OCI-LY3 (cell line): Measurements from ENCODE around the gene HTR2A.
A peak's percentile ranks its signal among the peaks of the same experiment; 100 is the strongest.

ENCODE experiments used
- H2AFZ ChIP-seq: fragments of 200-600, 300-600 bp; shearing (Covaris generic); 2 replicates; pipeline ENCODE4 v1.6.0; 2014; ENCODE audit warnings: antibody characterized with exemption, low read depth, low read length
- H3K27ac ChIP-seq: fragments of 200-600, 300-600 bp; sonication (generic); 2 replicates; pipeline ENCODE4 v1.5.1; 2014; ENCODE audit warnings: mild to moderate bottlenecking, low read length, moderate library complexity, mixed read lengths
- H3K27me3 ChIP-seq: fragments of 200-600, 300-600 bp; sonication (generic); 2 replicates; pipeline ENCODE4 v1.6.1; 2014; ENCODE audit warnings: low read depth, low read length, mixed read lengths
- H3K36me3 ChIP-seq: fragments of 200-600, 300-600 bp; sonication (generic); replicated peaks from 2 replicates; pipeline ENCODE3; 2014; ENCODE audit warnings: low read depth, low read length, mixed read lengths
- H3K4me1 ChIP-seq: fragments of 300-600, 200-600 bp; sonication (generic); 2 replicates; pipeline ENCODE4 v1.6.1; 2014; ENCODE audit warnings: low read length, mixed read lengths
- H3K4me2 ChIP-seq: fragments of 200-600, 300-600 bp; sonication (generic); 2 replicates; pipeline ENCODE4 v1.6.1; 2014; ENCODE audit warnings: low read length, mixed read lengths
- H3K4me3 ChIP-seq: fragments of 300-600, 200-600 bp; sonication (generic); 2 replicates; pipeline ENCODE4 v1.5.1; 2014; ENCODE audit warnings: antibody characterized with exemption, mild to moderate bottlenecking, low read length, moderate library complexity
- H3K79me2 ChIP-seq: fragments of 300-600, 200-600 bp; shearing (Covaris generic); 2 replicates; pipeline ENCODE4 v1.6.1; 2014; ENCODE audit warnings: mild to moderate bottlenecking, low read length, mixed read lengths
- H3K9ac ChIP-seq: fragments of 300-600, 200-600 bp; shearing (Covaris generic); 2 replicates; pipeline ENCODE4 v1.6.0; 2014; ENCODE audit warnings: mild to moderate bottlenecking, low read length, moderate library complexity
- H3K9me3 ChIP-seq: fragments of 200-600, 300-600 bp; shearing (Covaris generic); 2 replicates; pipeline ENCODE4 v1.6.1; 2014; ENCODE audit warnings: low read length, mixed read lengths; ENCODE audit not compliant: insufficient read depth
- H4K20me1 ChIP-seq: fragments of 200-600, 300-600 bp; sonication (generic); 2 replicates; pipeline ENCODE4 v1.6.1; 2016; ENCODE audit warnings: low read length, mixed read lengths; ENCODE audit not compliant: insufficient read depth
- EZH2phosphoT487 ChIP-seq: fragments of 200-600 bp; shearing (Covaris generic); IDR thresholded peaks from 2 replicates; pipeline ENCODE4 v1.6.1; 2018; ENCODE audit warnings: antibody characterized with exemption, mixed run types, low read depth
- TF ChIP-seq, protein P1 (sequence below): fragments of 200-600, 300-600 bp; sonication (generic); IDR thresholded peaks from 2 replicates; pipeline ENCODE4 v1.5.1; 2014; ENCODE audit warnings: antibody characterized with exemption, low read length, low read depth

The HTR2A gene

GRCh38 chr13:46822551-46822950, 74.3 kb downstream of the HTR2A start:
- H3K79me2 ChIP-seq, result no peaks in the 10 kb centered on the region
- H3K4me3 ChIP-seq, result no peak overlapping the region
- H3K27me3 ChIP-seq, result no peaks in the 10 kb centered on the region
- H3K27ac ChIP-seq, result no peak overlapping the region
- no peak overlapping the region for H3K9ac ChIP-seq
- H2AFZ ChIP-seq, result no peak overlapping the region
- H3K36me3 ChIP-seq, result no peaks in the 10 kb centered on the region
- no peaks in the 10 kb centered on the region for H3K4me1 ChIP-seq
- no peaks in the 10 kb centered on the region for H4K20me1 ChIP-seq
- H3K4me2 ChIP-seq, result no peak overlapping the region
- TF ChIP-seq EZH2phosphoT487, result no peak
- TF ChIP-seq, protein P1, sequence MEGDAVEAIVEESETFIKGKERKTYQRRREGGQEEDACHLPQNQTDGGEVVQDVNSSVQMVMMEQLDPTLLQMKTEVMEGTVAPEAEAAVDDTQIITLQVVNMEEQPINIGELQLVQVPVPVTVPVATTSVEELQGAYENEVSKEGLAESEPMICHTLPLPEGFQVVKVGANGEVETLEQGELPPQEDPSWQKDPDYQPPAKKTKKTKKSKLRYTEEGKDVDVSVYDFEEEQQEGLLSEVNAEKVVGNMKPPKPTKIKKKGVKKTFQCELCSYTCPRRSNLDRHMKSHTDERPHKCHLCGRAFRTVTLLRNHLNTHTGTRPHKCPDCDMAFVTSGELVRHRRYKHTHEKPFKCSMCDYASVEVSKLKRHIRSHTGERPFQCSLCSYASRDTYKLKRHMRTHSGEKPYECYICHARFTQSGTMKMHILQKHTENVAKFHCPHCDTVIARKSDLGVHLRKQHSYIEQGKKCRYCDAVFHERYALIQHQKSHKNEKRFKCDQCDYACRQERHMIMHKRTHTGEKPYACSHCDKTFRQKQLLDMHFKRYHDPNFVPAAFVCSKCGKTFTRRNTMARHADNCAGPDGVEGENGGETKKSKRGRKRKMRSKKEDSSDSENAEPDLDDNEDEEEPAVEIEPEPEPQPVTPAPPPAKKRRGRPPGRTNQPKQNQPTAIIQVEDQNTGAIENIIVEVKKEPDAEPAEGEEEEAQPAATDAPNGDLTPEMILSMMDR, result no peak
- H3K9me3 ChIP-seq, result no peaks in the 10 kb centered on the region

DNA sequence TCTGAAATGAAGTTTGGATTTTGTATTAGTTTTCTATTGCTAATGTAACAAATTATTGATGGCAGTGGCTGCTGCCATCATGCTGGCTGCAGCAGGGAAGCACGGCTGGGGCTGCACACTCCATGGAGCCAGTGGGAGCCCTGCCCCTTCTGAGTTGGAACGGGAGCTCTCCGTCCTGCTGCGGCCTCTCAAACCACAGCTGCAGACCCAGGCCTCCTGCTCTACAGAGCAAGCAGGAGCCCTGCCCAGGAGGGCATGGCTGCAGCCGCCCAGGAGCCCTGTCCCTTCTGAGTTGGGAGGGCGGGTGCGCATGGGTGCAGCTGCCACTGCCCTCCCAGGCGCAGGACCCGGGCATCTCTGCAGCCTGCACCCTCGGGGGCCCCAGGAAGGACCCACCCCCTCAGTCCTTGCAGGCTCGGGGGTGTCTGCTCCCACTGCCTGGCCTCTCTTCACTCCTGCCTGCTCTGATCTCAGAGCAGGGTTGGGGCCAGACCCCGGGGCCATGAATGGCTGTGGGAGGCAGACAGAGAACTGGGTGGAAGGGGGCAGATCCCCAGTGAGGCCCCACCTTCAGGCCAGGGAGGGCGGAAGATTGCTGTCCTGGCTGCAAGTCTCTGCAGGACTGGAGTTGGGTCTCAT, 78.9 kb downstream of the HTR2A start:
- TF ChIP-seq, protein P1, result no peak
- no peak for TF ChIP-seq EZH2phosphoT487
- Histone ChIP-seq H3K79me2 (no peaks in the 10 kb centered on the region), H3K27ac (no peak overlapping the region)

GRCh38 chr13:46817095-46817494, 79.8 kb downstream of the HTR2A start:
- Histone ChIP-seq H4K20me1 (no peaks in the 10 kb centered on the region), H3K4me3 (no peak overlapping the region), H3K9ac (no peak overlapping the region), H3K27me3 (no peaks in the 10 kb centered on the region), H3K27ac (no peak overlapping the region), H3K9me3 (peaks cover 19% of the 10 kb centered on the region), H3K36me3 (peaks cover 17% of the 10 kb centered on the region), H2AFZ (no peak overlapping the region), H3K4me1 (peaks cover 25% of the 10 kb centered on the region), H3K79me2 (no peaks in the 10 kb centered on the region), H3K4me2 (no peak overlapping the region)
- TF ChIP-seq, protein P1, result no peak
- no peak for TF ChIP-seq EZH2phosphoT487

More for the DNA sequence above, 78.9 kb downstream of the HTR2A start:
- no peak overlapping the region for H3K9ac ChIP-seq
- H3K36me3 ChIP-seq, result peaks cover 13% of the 10 kb centered on the region
- no peak overlapping the region for H3K4me2 ChIP-seq
- no peaks in the 10 kb centered on the region for H3K27me3 ChIP-seq
- H3K4me3 ChIP-seq, result no peak overlapping the region
- peaks cover 16% of the 10 kb centered on the region for H3K4me1 ChIP-seq
- no peaks in the 10 kb centered on the region for H4K20me1 ChIP-seq
- H3K9me3 ChIP-seq, result peaks cover 10% of the 10 kb centered on the region
- no peak overlapping the region for H2AFZ ChIP-seq

DNA sequence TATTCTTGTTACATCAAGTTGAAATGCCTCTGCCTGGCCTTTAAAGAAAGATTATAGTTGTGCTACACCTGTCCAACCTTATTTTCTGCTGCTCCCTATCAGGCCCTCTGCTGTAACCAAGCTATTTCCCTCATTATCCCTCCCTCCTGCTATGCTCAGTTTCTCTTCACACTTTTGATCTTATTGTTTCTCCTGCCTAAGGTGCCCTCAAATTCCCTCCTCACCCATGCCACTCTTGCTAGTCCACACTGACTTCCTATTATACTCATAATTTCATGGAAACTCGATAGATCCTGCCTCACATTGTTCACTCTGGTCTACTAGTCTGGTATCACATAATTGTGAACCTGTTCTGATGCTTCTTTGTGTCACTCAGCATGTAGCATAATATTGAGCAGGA, 80.5 kb downstream of the HTR2A start:
- TF ChIP-seq, protein P1, result no peak
- no peak for TF ChIP-seq EZH2phosphoT487
- H3K9ac ChIP-seq, result no peak overlapping the region
- no peak overlapping the region for H3K4me3 ChIP-seq

More for the DNA sequence above, 80.5 kb downstream of the HTR2A start:
- 0 out of 2 replicates have a peak overlapping the region, but pooled peaks have one; percentile 3 for H3K4me2 ChIP-seq
- H2AFZ ChIP-seq, result 0 out of 2 replicates have a peak overlapping the region, but pooled peaks have one; percentile 6
- H3K27me3 ChIP-seq, result no peaks in the 10 kb centered on the region
- H3K79me2 ChIP-seq, result no peaks in the 10 kb centered on the region
- peaks cover 17% of the 10 kb centered on the region for H3K36me3 ChIP-seq
- H4K20me1 ChIP-seq, result no peaks in the 10 kb centered on the region
- H3K9me3 ChIP-seq, result peaks cover 24% of the 10 kb centered on the region
- H3K4me1 ChIP-seq, result peaks cover 32% of the 10 kb centered on the region
- no peak overlapping the region for H3K27ac ChIP-seq
